ENCODE results near the gene TACSTD2. TPM values are rescaled to one million over a fixed set of nuclear protein-coding genes. Genes with fewer than 3 reads are reported as not detected.
A peak's percentile ranks its signal among the peaks of the same experiment; 100 is the strongest.
"Not testable (repeated sequence)": the region's sequence is repeated elsewhere in the genome, so short reads cannot be mapped to it uniquely, and the experiment has no call there.

TACSTD2 gene
- total RNA-seq, 1 donor from 2014 or later = under 0.01 TPM

- FAIRE-seq (no peak), DNase-seq (ENCODE audit: low spot score in 2 of 2) (no peak)
Measured at GRCh38 chr1:58588396-58588795, 11.3 kb upstream of the TACSTD2 start.

DNA sequence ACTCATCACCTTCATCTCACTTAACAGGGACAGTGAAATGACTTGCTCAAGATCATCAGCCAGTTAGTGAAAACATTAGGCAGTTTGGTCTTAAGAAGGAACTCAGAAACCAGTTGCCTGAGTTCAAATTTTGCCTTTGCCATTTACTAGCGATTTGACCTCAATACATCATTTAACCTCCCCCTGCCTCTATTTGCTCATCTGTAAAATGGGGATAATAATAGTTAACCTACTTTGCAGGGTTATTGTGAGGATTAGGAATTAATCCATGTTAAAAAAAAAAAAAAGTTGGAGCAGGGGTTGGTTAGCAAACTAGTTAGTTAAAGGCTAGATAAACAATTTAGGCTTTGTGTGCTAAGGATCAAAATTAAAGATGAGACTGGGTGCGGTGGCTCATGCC, 10.6 kb upstream of the TACSTD2 start:
- no peak for DNase-seq (ENCODE audit: low spot score in 2 of 2)
- no peak for FAIRE-seq

DNA sequence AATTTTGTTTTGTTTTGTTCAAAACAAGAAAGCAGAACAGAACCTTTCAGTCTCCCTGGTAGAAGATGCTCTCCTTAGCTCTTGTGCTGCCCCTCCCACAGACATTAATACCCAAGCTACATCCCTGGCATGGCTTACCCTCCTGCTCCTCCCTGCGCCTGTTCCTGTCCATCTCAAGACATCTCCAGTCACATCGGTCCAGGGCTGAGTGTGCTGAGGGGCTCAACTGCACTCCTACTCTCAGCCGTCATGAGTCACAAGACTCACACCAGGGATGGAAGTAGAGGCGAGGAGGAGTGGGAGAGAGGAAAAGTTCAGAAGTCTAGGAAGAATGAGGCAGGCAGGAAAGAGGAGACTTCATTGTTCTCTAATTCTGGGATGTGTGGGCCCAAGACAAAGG, 9.2 kb upstream of the TACSTD2 start:
- FAIRE-seq = no peak

GRCh38 chr1:58585581-58586151, 8.6 kb upstream of the TACSTD2 start:
- FAIRE-seq = no peak
- no peak for DNase-seq (ENCODE audit: low spot score in 2 of 2)

More for the DNA sequence above, 9.2 kb upstream of the TACSTD2 start:
- no peak for DNase-seq (ENCODE audit: low spot score in 2 of 2)

DNA sequence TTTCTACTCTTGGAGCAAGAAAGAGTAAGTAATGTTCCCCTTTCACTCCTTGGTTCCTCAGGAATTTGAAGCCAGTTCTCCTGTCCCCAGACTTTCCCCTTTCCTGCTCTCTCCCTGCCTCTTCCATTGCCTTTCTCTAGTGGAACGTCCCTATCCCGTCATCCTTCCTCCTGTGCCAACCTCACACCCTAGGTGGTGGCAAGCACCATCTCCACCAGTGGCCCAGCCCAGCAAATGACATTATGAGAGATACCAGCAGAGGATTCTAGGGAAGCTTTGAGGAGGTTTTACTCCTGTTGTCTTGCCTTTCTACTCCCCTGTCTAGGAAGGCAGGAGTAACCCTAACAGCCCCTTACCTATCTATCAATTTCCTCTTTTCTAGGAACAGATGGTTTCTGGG, 8.1 kb upstream of the TACSTD2 start:
- FAIRE-seq (no peak), DNase-seq (ENCODE audit: low spot score in 2 of 2) (no peak)

DNA sequence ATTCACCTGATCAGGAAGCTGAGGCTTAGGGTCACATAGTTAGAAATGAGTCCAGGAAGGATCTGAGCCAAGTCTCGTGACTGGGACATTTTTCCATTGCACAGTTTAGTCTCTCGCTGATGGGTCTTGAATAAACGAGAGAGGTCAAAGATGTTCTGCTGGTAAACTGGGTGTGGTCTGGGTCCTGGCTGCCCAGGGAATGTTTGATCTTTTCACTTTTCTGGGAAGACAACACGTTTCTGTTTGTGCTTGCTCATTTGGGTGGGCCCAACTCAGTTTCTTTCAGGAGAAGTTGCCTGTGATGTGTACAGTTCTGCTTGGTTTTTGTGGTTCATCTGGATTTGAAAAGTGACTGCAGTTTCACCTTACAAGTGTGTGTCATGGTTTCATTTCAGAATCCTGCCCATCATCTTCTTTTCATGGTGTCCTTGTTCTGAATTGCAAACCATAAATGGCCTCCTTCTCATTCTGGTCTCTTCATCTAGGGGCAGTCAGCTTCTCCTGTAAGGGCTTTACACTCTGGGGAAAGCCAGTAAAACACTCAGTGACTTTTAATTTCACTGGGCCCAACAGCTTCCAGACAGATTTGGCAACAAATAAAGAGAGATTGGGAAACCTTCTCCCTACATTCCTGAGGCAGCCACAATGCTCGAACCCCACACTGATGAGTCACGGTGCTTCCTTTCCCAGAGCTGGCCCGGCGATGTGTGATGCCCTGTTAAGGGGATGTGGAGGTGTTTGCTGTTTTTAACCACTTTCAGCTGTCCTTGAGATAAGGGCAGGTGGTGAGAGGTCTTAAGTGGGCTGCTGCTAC, 7.2 kb upstream of the TACSTD2 start:
- FAIRE-seq (no peak), DNase-seq (ENCODE audit: low spot score in 2 of 2) (no peak)

DNA sequence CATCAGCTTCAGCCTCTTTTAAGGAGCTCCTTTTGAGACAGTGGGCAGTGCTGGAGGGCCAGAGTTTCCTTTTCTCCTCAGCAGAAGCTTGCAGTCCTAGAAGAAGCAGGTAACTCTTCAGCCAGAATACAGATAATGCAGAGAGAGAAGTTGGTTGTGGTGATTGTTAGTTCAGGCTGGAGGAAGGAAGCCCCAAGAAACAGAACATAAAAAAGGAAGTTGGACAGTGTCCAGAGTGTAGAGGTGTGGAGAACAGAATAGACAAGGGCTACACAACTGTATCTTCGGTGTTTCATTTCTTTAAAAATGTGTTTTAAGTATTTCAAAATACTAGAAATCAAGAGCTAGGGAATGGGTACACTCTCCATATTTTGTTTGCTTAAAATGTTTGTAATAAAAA, 6.4 kb upstream of the TACSTD2 start:
- FAIRE-seq = no peak
- no peak for DNase-seq (ENCODE audit: low spot score in 2 of 2)

- not testable (repeated sequence) for FAIRE-seq; DNase-seq (ENCODE audit: low spot score in 2 of 2)
Measured at GRCh38 chr1:58582143-58582542, 5.1 kb upstream of the TACSTD2 start.

DNA sequence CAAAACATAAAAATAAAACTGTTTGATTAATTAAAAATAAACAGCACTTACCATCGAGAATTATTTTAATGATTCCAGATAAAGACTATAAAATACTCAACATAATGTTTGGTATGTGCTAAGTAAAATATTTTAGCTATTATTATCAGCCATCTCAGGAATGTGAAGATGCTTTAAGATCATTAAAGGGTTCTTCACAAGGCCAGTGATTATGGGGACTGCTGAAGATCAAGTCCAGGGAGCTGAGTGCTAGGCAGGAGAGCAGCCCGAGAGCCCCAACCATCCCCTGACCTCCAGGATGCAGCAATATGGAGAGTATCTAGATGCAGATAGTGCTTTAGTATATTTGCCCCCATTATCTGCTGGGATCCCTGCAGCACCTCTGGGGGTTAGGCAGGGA, 4.6 kb upstream of the TACSTD2 start:
- DNase-seq (ENCODE audit: low spot score in 2 of 2) (no peak), FAIRE-seq (no peak)

DNA sequence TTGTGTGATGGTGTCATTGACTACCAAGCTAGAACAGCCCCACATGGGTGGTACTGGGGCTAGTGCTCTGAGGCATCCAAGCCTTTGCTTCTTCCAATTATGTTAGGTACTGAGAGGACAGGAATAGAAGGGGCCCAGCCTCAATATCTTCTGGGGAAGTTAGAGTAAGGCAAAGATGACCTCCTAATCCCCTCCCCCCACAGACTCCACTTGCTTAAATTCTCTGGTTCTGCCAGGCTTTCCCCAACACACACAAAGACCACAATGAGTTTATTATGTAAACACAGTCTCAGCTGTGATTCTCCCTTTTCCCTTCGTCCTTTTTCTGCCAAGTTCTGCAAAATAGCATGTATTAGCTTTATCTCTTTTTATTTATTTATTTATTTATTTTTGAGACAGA, 3.1 kb upstream of the TACSTD2 start:
- peak in 1 of 2 donors; percentile 49 for DNase-seq (ENCODE audit: low spot score in 2 of 2)
- no peak for FAIRE-seq

DNA sequence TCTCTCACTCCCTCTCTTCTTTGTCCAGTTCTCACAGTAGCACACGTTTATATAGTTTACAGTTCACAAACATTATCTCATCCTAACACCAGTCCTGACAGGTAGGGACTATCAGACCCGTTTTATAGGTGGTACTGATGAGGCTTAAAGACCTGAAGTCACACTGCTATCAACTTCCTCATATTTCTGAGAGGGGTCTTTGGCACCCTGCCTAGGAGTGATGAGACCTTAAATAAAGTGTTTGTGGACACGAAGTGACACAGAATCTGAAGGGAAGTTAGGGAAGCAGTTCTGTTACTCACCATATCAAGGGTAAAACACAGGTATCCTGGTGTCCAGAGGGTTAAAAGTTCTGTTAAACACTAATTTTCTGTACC, 590 bp upstream of the TACSTD2 start:
- FAIRE-seq (no peak), DNase-seq (ENCODE audit: low spot score in 2 of 2) (no peak)

GRCh38 chr1:58576325-58576726, 726 bp downstream of the TACSTD2 start:
- DNase-seq (ENCODE audit: low spot score in 2 of 2) = no peak
- no peak for FAIRE-seq

- FAIRE-seq = no peak
- DNase-seq (ENCODE audit: low spot score in 2 of 2) = no peak
Measured at GRCh38 chr1:58575551-58576324, 1.3 kb downstream of the TACSTD2 start.

DNA sequence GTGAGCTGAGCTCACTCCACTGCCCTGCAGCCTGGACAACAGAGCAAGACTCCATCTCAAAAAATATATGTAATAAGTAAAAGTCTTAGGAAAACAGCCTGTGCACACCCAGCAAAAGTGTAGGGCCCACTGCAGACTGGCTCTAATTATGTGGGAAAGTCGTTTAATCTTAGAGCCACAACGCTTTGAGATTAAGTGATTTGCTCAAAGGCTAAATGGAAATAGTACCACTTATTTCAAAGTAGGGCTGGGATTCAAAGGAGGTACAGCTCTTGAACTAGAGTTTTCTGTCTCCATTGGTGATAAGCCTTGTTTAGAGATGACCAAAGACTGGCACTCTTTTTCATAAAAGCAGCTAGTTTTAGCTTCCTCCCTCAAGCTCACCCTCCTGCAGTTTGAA, 2.2 kb downstream of the TACSTD2 start:
- DNase-seq (ENCODE audit: low spot score in 2 of 2) = no peak
- no peak for FAIRE-seq

DNA sequence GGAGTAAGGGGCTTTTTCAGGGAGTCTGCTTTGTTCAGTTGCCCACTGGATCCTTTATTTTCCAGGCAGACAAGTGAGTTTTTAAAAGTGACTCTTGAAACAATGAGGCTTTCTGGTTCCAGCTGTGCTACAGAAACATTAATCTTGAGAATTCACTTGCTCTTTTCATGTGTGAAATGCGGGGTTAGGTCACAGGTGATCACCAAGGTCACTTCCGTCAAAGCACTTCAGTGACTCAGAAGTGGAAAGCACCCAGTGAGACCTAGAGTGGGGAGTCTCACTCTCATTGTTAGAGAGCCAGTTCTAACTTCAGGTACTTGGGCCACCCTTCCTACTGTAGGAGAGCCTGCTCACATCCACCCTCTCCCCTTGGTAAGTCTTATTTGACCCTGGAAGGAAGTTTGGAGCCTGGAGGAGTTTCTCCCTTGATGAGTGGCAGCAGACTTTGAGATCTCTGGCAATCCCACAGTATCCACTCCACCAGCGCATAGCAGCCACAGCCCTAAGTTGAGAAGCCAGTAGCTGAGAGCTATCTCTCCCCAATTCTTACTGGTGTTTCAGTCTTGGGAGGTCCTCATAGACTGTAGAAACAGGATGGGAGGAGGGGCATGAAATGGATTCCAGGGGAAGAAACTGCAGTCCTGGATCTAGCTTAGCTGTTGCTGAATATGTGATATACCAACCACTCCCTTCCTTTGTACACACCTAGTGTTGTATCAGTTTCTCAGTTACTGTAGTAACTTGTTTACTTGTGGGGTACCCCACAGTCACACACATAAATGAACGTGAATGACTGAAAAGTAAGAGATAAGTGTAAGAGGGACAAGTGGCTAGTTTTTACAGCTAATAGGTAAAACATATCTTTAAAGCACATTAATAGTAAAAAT, 3.1 kb downstream of the TACSTD2 start:
- DNase-seq (ENCODE audit: low spot score in 2 of 2) (no peak), FAIRE-seq (no peak)

DNA sequence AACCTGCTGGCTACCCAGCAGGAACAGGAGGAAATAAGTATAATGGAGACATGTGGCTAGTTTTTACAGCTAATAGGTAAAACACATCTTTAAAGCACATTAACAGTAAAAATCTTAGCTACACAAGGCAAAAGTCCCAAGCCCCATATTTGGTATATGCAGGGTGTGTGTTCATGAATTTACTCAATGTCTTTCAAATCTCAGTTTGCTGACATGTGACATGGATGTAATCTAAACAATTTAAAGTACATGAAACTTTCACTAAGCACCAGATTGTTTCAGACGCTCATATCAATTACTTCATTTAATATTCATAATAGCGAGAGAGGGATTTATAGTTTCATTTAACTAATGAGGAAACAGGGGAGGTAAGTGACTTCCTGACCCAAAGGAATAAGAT, 3.9 kb downstream of the TACSTD2 start:
- no peak for FAIRE-seq
- DNase-seq (ENCODE audit: low spot score in 2 of 2) = no peak

GRCh38 chr1:58572690-58573089, 4.4 kb downstream of the TACSTD2 start:
- DNase-seq (ENCODE audit: low spot score in 2 of 2) (no peak), FAIRE-seq (no peak)

- DNase-seq (ENCODE audit: low spot score in 2 of 2) (no peak), FAIRE-seq (no peak)
Measured at GRCh38 chr1:58571616-58572015, 5.4 kb downstream of the TACSTD2 start.

- DNase-seq (ENCODE audit: low spot score in 2 of 2) (peak in 1 of 2 donors; percentile 44), FAIRE-seq (no peak)
Measured at GRCh38 chr1:58570817-58571216, 6.2 kb downstream of the TACSTD2 start.

- no peak for FAIRE-seq
- DNase-seq (ENCODE audit: low spot score in 2 of 2) = no peak
Measured at GRCh38 chr1:58570094-58570493, 7.0 kb downstream of the TACSTD2 start.

- FAIRE-seq (no peak), DNase-seq (ENCODE audit: low spot score in 2 of 2) (no peak)
Measured at GRCh38 chr1:58568911-58569310, 8.1 kb downstream of the TACSTD2 start.
